Astrocyte of the spinal cord (primary cell): ENCODE measurements around the gene PPP2R1B.

Experiments
- DNase-seq: peaks from one replicate; pipeline ENCODE4 v3.0.0; 2011; ENCODE audit warnings: low read depth, low spot score
- H3K4me3 ChIP-seq: 2 replicates; pipeline ENCODE4 v1.5.1; 2011; ENCODE audit warnings: low read depth, mild to moderate bottlenecking, low read length, moderate library complexity
- in situ Hi-C: cut with HindIII; loops from 2 replicates; pipeline ENCODE4 v1.10.0; 2017; ENCODE audit warnings: low sequenced_read_pairs
- TF ChIP-seq, protein P1 (sequence below): IDR thresholded peaks from 2 replicates; pipeline ENCODE4 v1.5.1; 2012; ENCODE audit warnings: low read depth, mild to moderate bottlenecking, low read length, inconsistent platforms

Gene PPP2R1B

DNA sequence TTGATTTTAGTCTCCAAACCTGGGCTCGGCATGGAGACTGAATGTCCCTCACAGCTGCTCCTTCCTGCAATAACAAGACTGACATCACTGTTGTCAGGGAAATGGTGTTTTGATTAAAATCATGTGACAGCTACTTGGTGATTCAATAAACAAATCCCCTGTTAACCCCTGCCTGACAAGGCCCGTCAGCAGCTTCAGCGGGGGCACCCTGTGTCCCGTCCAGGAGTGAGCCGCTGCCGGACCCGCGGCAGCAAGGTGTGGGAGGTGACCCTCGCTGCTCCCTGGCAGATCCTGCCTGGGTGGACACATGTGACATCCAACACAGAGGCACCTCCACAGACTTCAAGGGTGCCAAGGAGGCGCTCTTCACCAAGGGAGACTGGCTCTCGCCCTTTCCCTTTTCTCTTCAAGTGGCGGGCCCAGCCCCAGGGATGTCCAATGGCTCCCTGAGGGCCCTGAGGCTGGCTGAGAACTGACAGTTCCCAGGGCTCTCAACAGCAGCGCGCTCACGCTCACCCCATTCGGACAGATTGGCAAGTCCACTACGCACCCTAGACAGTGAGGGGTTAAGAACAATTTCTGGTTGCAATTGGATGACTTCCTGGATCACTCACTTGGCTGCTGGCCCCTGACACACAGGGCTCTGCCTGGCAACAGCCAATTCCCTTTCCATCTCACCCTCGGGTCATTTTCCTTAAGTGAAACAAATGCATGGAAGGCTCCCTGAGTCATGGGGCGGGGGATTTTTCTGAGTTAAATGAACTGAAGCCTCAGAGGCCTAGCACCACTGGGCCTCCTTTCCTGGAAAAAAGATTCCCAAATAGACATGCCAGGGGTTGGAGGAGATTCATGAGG lies 30.7 kb downstream of the PPP2R1B start:
- DNase-seq = peak; percentile 99
- in situ Hi-C loops = no loop called here
- peak overlapping the region; percentile 2 for H3K4me3 ChIP-seq
- TF ChIP-seq, protein P1, sequence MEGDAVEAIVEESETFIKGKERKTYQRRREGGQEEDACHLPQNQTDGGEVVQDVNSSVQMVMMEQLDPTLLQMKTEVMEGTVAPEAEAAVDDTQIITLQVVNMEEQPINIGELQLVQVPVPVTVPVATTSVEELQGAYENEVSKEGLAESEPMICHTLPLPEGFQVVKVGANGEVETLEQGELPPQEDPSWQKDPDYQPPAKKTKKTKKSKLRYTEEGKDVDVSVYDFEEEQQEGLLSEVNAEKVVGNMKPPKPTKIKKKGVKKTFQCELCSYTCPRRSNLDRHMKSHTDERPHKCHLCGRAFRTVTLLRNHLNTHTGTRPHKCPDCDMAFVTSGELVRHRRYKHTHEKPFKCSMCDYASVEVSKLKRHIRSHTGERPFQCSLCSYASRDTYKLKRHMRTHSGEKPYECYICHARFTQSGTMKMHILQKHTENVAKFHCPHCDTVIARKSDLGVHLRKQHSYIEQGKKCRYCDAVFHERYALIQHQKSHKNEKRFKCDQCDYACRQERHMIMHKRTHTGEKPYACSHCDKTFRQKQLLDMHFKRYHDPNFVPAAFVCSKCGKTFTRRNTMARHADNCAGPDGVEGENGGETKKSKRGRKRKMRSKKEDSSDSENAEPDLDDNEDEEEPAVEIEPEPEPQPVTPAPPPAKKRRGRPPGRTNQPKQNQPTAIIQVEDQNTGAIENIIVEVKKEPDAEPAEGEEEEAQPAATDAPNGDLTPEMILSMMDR = no peak

DNA sequence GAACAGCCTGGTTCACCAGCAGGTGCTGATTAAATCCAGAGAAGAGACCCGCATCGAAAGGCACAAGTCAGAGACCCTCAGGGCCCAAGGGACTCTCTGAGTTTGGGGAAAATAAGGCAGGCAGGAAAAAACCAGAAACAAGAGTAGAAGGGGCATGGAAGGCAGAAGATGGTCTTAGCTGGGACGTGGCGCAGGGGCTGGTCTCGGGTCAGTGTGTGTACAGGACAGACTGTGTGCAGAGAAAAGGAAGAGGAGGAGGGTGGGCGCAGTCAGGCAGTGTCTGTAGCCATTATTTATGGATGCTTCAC lies 31.3 kb downstream of the PPP2R1B start:
- no peak for DNase-seq
- in situ Hi-C loops = no loop called here
- TF ChIP-seq, protein P1 = no peak
- no peak overlapping the region for H3K4me3 ChIP-seq

DNA sequence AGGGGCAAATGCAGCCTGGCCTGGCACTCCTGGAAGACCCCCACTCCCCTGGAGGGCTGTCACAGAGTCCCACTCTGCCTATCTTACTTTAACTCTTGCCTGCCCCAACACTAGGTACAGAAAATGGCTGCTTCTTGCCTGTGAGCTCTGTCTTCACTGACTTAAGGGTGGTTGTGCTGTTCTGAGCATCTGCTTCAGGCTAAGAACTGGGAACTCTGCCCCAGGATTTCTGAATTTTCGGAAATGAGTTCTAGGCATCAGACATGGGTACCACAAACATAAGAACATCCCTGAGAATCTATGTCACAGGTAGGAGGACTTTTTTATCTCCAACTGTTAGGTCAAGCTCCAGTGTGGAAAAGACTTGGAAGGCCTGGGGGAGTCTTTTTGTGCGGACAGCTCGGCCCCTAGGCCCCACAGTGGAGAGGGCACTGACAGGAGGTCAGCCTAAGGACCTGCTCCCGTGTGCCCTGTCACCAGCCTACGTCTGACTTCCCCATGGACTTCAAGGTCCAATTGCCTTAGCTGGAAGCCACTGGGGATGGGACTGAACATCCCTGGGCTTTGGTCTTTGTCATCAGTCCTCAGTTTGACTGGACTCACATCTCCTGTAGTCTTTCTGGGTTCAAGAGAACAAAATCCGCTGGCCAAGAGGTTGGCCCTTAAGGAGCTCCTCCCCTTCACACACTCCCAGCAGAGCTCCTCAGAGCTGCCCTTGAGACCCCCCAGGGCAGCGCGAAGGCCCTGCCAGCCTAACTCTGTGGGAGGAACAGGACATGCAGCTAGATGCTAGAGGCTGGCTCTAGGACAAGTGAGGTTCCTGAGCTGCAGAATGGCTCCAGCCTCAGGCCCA lies 31.9 kb downstream of the PPP2R1B start:
- TF ChIP-seq, protein P1 = no peak
- no peak overlapping the region for H3K4me3 ChIP-seq
- DNase-seq = peak; percentile 50
- in situ Hi-C loops = no loop called here

DNA sequence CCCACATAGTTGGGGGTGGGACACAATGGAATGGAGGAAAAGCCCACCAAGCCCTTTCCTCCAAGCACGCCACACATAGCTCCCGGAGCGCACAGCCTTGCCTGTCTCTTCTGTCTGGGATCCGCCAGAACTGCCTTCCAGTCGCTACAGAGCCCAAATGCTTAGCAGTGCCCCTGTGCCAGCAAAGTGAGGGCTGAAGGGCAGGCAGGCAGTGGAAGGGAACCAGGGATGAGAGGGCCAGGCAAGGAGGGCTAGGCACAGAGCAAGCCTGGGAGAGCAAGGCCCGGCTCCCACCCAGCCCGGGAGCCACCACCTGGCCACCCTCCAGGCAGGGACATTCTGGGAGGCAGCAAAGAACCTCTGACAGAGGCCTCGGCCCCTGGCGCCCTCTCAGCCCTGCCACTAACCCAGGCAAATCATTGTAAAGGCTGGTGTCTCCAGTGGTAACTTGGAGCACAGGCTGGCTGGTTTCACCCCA lies 32.5 kb downstream of the PPP2R1B start:
- H3K4me3 ChIP-seq = no peak overlapping the region
- TF ChIP-seq, protein P1 = no peak
- in situ Hi-C loops = no loop called here

DNA sequence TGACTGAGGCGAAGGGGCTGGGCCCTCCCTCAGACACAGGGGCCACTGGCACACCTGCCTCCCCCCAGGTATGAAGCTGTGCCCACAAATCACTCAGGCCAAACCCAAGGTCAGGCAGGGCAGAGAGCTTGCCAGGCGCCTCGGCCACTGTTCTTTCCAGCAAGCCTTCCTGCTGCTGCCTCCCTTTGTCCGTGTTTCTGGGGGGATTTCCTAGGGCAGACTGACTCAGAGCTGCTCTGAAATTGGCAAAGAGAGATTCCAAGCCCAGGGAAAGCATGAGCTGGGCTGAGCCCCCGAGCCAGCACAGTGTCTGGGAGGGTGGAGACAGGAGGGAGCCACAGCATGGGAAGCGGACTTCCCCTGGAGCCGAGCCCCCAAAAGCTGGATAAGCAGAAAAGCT lies 33.2 kb downstream of the PPP2R1B start:
- DNase-seq = peak; percentile 88
- in situ Hi-C loops = no loop called here
- TF ChIP-seq, protein P1 = no peak
- H3K4me3 ChIP-seq = no peak overlapping the region

More for the DNA sequence above, 32.5 kb downstream of the PPP2R1B start:
- peak; percentile 6 for DNase-seq

DNA sequence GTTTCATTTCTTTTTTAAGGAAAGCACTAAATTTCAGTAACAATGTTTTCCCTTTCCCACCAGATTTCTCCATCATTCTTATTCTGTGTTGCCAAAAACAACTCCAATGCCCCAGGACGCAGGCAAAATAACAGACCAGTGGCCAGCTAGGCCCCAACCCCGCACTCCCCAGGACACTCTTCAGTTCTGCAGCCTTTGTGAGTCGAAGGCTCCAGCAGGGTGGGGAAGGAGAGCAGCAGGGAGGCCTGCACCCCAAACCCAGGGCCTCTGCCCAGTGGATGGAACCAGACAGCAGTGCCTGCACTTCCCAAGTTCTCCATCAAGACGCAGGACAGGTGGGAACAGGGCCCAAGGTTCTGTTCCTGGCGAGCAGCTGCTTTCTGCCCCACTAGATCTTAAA lies 34.4 kb downstream of the PPP2R1B start:
- in situ Hi-C loops = no loop called here
- H3K4me3 ChIP-seq = no peak overlapping the region
- peak; percentile 13 for DNase-seq
- TF ChIP-seq, protein P1 = no peak
